Effector memory CD4-positive, alpha-beta T cell (primary cell): Measurements from ENCODE around the gene NDUFA7.
A peak's percentile ranks its signal among the peaks of the same experiment; 100 is the strongest.
"Not testable (repeated sequence)": the region's sequence is repeated elsewhere in the genome, so short reads cannot be mapped to it uniquely, and the experiment has no call there.

ENCODE experiments used
- DNase-seq, 3 donors: peaks; one replicate each; pipeline ENCODE4 v3.0.0-alpha.2; 2020
- H3K27ac ChIP-seq: 2 replicates; pipeline ENCODE4 v1.7.0; 2013; ENCODE audit warnings: mild to moderate bottlenecking, low read length, moderate library complexity; ENCODE audit not compliant: insufficient read depth, poor library complexity, severe bottlenecking
- H3K27me3 ChIP-seq: replicated peaks from 2 replicates; pipeline ENCODE4 v1.7.0; 2013; ENCODE audit warnings: mild to moderate bottlenecking, low read length; ENCODE audit not compliant: insufficient read depth, control insufficient read depth, poor library complexity, severe bottlenecking
- H3K36me3 ChIP-seq: 2 replicates; pipeline ENCODE4 v1.7.0; 2013; ENCODE audit warnings: mild to moderate bottlenecking, low read length, moderate library complexity; ENCODE audit not compliant: control insufficient read depth, insufficient read depth
- H3K4me1 ChIP-seq: 2 replicates; pipeline ENCODE4 v1.7.0; 2013; ENCODE audit warnings: low read length, mild to moderate bottlenecking; ENCODE audit not compliant: control insufficient read depth, insufficient read depth, poor library complexity, severe bottlenecking
- H3K4me3 ChIP-seq: 2 replicates; pipeline ENCODE4 v1.7.0; 2013; ENCODE audit warnings: low read length, low read depth, mild to moderate bottlenecking; ENCODE audit not compliant: insufficient read depth, poor library complexity, severe bottlenecking
- H3K9me3 ChIP-seq: 2 replicates; pipeline ENCODE4 v1.7.0; 2013; ENCODE audit warnings: mild to moderate bottlenecking, low read length, moderate library complexity; ENCODE audit not compliant: control insufficient read depth

The NDUFA7 gene

GRCh38 chr19:8358948-8359347 is 37.8 kb upstream of the NDUFA7 start:
- no peak for DNase-seq
- Histone ChIP-seq H3K27ac (no peak overlapping the region), H3K27me3 (peaks cover 6% of the 10 kb centered on the region)

DNA sequence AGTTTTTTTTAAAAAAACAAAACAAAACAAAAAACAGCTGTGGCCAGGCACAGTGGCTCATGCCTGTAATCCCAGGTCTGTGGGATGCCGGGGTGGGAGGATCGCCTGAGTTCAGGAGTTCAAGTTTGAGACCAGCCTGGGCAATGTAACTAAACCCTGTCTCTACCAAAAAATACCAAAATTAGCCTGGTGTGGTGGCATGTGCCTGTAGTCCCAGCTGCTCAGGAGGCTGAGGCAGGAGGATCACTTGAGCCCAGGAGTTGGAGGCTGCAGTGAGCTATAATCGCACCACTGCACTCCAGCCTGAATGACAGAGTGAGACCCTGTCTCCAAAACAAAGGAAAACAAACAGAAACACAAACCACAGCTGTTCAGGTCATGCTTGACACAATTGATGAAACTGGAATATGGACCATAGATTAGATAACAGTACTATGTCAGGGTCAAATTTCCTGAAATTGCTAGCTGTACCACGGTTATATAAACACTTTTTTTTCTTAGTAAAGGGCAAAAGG is 35.9 kb upstream of the NDUFA7 start:
- Histone ChIP-seq H3K9me3 (no peaks in the 10 kb centered on the region), H3K27me3 (peaks cover 4% of the 10 kb centered on the region), H3K4me1 (peaks cover 2% of the 10 kb centered on the region), H3K27ac (no peak overlapping the region), H3K4me3 (no peak overlapping the region), H3K36me3 (no peaks in the 10 kb centered on the region)
- DNase-seq = no peak

More at GRCh38 chr19:8358948-8359347, 37.8 kb upstream of the NDUFA7 start:
- no peak overlapping the region for H3K4me3 ChIP-seq
- H3K4me1 ChIP-seq = peaks cover 9% of the 10 kb centered on the region
- no peaks in the 10 kb centered on the region for H3K9me3 ChIP-seq
- H3K36me3 ChIP-seq = no peaks in the 10 kb centered on the region

GRCh38 chr19:8355631-8356402 is 34.6 kb upstream of the NDUFA7 start:
- Histone ChIP-seq H3K27me3 (peaks cover 5% of the 10 kb centered on the region), H3K4me3 (no peak overlapping the region)
- DNase-seq = no peak

GRCh38 chr19:8352845-8353244 is 31.7 kb upstream of the NDUFA7 start:
- not testable (repeated sequence) for H3K4me3 ChIP-seq, H3K9me3 ChIP-seq, DNase-seq, H3K4me1 ChIP-seq, H3K36me3 ChIP-seq, H3K27ac ChIP-seq, H3K27me3 ChIP-seq

More at GRCh38 chr19:8355631-8356402, 34.6 kb upstream of the NDUFA7 start:
- Histone ChIP-seq H3K4me1 (peaks cover 2% of the 10 kb centered on the region), H3K27ac (no peak overlapping the region), H3K9me3 (no peaks in the 10 kb centered on the region), H3K36me3 (no peaks in the 10 kb centered on the region)

- Histone ChIP-seq H3K27me3 (peaks cover 5% of the 10 kb centered on the region), H3K4me1 (peaks cover 2% of the 10 kb centered on the region), H3K36me3 (no peaks in the 10 kb centered on the region), H3K4me3 (no peak overlapping the region), H3K27ac (no peak overlapping the region), H3K9me3 (no peaks in the 10 kb centered on the region)
- DNase-seq = no peak
These were observed 31.1 kb upstream of the NDUFA7 start for GRCh38 chr19:8352134-8352827.

- H3K27me3 ChIP-seq, DNase-seq, H3K4me3 ChIP-seq, H3K4me1 ChIP-seq, H3K9me3 ChIP-seq, H3K27ac ChIP-seq, H3K36me3 ChIP-seq: not testable (repeated sequence)
These were observed 28.6 kb upstream of the NDUFA7 start for GRCh38 chr19:8349629-8350372.

DNA sequence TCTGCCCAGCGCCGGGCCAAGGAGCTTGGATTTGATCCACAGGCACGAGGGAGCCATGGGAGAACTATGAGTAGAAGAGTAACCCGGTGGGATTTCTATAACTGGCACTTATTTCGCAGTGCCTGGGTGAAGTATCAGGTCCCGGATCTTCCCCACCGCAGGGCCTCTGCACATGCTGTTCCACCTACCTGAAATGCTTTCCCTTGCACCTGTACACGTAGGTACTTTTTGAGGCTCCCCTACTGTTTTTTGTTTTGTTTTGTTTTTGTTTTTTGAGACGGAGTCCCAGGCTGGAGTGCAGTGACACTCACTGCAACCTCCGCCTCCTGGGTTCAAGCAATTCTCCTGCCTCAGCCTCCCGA is 22.3 kb upstream of the NDUFA7 start:
- H3K27ac ChIP-seq = no peak overlapping the region
- peak overlapping the region; percentile 72 for H3K4me3 ChIP-seq
- H3K36me3 ChIP-seq = no peaks in the 10 kb centered on the region
- H3K27me3 ChIP-seq = no peaks in the 10 kb centered on the region
- H3K4me1 ChIP-seq = peaks cover 9% of the 10 kb centered on the region
- DNase-seq = no peak
- H3K9me3 ChIP-seq = no peaks in the 10 kb centered on the region

GRCh38 chr19:8342684-8343482 is 21.7 kb upstream of the NDUFA7 start, which contains the start of gene KANK3:
KANK3 (minus strand) TSS chr19:8343262; CDS start chr19:8337828, 5,434 bp downstream.
- H3K27me3 ChIP-seq = no peaks in the 10 kb centered on the region
- peak within 1 kb of the TSS; percentile 11 for H3K27ac ChIP-seq
- H3K4me1 ChIP-seq = peaks cover 9% of the 10 kb centered on the region
- DNase-seq = peak; percentile 78 to 90 (median 88)
- no peaks in the 10 kb centered on the region for H3K9me3 ChIP-seq
- peak within 1 kb of the TSS; percentile 72 for H3K4me3 ChIP-seq
- H3K36me3 ChIP-seq = no peaks in the 10 kb centered on the region

DNA sequence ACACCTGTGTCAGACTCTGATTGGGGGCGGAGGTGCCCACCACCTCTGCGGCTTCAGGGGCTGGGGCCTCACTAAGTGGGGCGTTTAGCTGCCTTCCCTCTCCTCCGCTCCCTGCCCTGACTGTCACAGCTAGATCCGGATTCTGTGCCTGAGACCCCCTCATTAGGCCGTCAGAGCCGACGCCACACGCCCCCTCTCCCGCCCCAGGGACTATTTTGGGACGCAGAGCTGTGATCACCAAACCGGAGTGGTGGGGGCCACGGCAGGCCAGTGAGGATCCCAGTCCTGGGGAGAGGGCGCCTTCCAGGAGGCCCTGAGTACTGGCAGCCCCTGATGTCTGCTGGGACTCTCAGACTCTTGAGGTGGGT is 21.1 kb upstream of the NDUFA7 start:
- H3K4me1 ChIP-seq = peaks cover 9% of the 10 kb centered on the region
- no peak overlapping the region for H3K4me3 ChIP-seq
- DNase-seq = no peak
- H3K27ac ChIP-seq = no peak overlapping the region
- H3K36me3 ChIP-seq = no peaks in the 10 kb centered on the region
- H3K27me3 ChIP-seq = no peaks in the 10 kb centered on the region
- no peaks in the 10 kb centered on the region for H3K9me3 ChIP-seq
